ENCODE data around the gene HOXC10.

The HOXC10 gene

GRCh38 chr12:53966385-53967133 is 18.4 kb upstream of the HOXC10 start:
- Histone ChIP-seq H3K4me1 (ENCODE audit: low read length) (peaks cover 3% of the 10 kb centered on the region; the same call in 1 of the 2 replicates), H3K4me3 (ENCODE audit: low read length) (peak overlapping the region; percentile 40; the same call in 1 of the 2 replicates), H3K9ac (ENCODE audit: low read length) (no peak overlapping the region), H3K27ac (ENCODE audit: low read length) (no peak overlapping the region), H3K36me3 (replicated peaks; ENCODE audit: low read depth, low read length) (no peaks in the 10 kb centered on the region), H3K27me3 (ENCODE audit: low read depth, low read length) (peaks cover 28% of the 10 kb centered on the region), H3K9me3 (ENCODE audit: insufficient read depth, low read length) (no peaks in the 10 kb centered on the region), H2AFZ (ENCODE audit: low read depth, low read length) (no peak overlapping the region), H3K4me2 (ENCODE audit: low read length) (peak overlapping the region; percentile 47; the same call in 1 of the 2 replicates), H3K79me2 (ENCODE audit: low read length) (no peaks in the 10 kb centered on the region), H4K20me1 (ENCODE audit: insufficient read depth, low read length) (no peaks in the 10 kb centered on the region)
- TF ChIP-seq CTCF (IDR thresholded peaks at IDR 0.05; ENCODE audit: low read depth, low read length): no peak
- TF ChIP-seq EZH2phosphoT487 (IDR thresholded peaks at IDR 0.05; ENCODE audit: low read depth): no peak

GRCh38 chr12:53967421-53967925 is 17.5 kb upstream of the HOXC10 start:
- H3K4me1 ChIP-seq (ENCODE audit: low read length): peaks cover 3% of the 10 kb centered on the region; the same call in 1 of the 2 replicates
- no peaks in the 10 kb centered on the region for H3K79me2 ChIP-seq (ENCODE audit: low read length)
- no peaks in the 10 kb centered on the region for H3K36me3 ChIP-seq (replicated peaks; ENCODE audit: low read depth, low read length)
- H3K4me3 ChIP-seq (ENCODE audit: low read length): no peak overlapping the region
- peaks cover 28% of the 10 kb centered on the region for H3K27me3 ChIP-seq (ENCODE audit: low read depth, low read length)
- H3K27ac ChIP-seq (ENCODE audit: low read length): no peak overlapping the region
- no peak overlapping the region for H3K9ac ChIP-seq (ENCODE audit: low read length)
- TF ChIP-seq EZH2phosphoT487 (IDR thresholded peaks at IDR 0.05; ENCODE audit: low read depth) (no peak), CTCF (IDR thresholded peaks at IDR 0.05; ENCODE audit: low read depth, low read length) (no peak)
- H4K20me1 ChIP-seq (ENCODE audit: insufficient read depth, low read length): no peaks in the 10 kb centered on the region
- H3K9me3 ChIP-seq (ENCODE audit: insufficient read depth, low read length): no peaks in the 10 kb centered on the region
- no peak overlapping the region for H2AFZ ChIP-seq (ENCODE audit: low read depth, low read length)
- H3K4me2 ChIP-seq (ENCODE audit: low read length): no peak overlapping the region

- no peak overlapping the region for H3K9ac ChIP-seq (ENCODE audit: low read length)
- no peak overlapping the region for H3K27ac ChIP-seq (ENCODE audit: low read length)
- peaks cover 28% of the 10 kb centered on the region for H3K27me3 ChIP-seq (ENCODE audit: low read depth, low read length)
- no peaks in the 10 kb centered on the region for H3K36me3 ChIP-seq (replicated peaks; ENCODE audit: low read depth, low read length)
- no peaks in the 10 kb centered on the region for H4K20me1 ChIP-seq (ENCODE audit: insufficient read depth, low read length)
- H3K79me2 ChIP-seq (ENCODE audit: low read length): no peaks in the 10 kb centered on the region
- no peak overlapping the region for H3K4me3 ChIP-seq (ENCODE audit: low read length)
- TF ChIP-seq CTCF (IDR thresholded peaks at IDR 0.05; ENCODE audit: low read depth, low read length) (no peak), EZH2phosphoT487 (IDR thresholded peaks at IDR 0.05; ENCODE audit: low read depth) (no peak)
- no peak overlapping the region for H3K4me2 ChIP-seq (ENCODE audit: low read length)
- H2AFZ ChIP-seq (ENCODE audit: low read depth, low read length): no peak overlapping the region
- H3K4me1 ChIP-seq (ENCODE audit: low read length): peaks cover 3% of the 10 kb centered on the region; the same call in 1 of the 2 replicates
- H3K9me3 ChIP-seq (ENCODE audit: insufficient read depth, low read length): no peaks in the 10 kb centered on the region
Measured at GRCh38 chr12:53968214-53969127, 16.5 kb upstream of the HOXC10 start.
